Effector CD8-positive, alpha-beta T cell (primary cell): ENCODE results near the gene ALDH18A1.
A peak's percentile ranks its signal among the peaks of the same experiment; 100 is the strongest.
"Not testable (repeated sequence)": the region's sequence is repeated elsewhere in the genome, so short reads cannot be mapped to it uniquely, and the experiment has no call there.

ENCODE experiments used
- DNase-seq: peaks from one replicate; lab custom pipeline; 2025; lab: John Stamatoyannopoulos, UW
- total RNA-seq, 4 experiments: gene quantifications; one replicate each; lab custom pipeline; 2026; lab: John Stamatoyannopoulos, UW

The ALDH18A1 gene
- total RNA-seq: 53.0 to 105 (median 59.8) reads per million in 4 experiments

- peak; percentile 89 for DNase-seq
Measured at GRCh38 chr10:95656291-95657164, at the start of gene ALDH18A1. Gene ALDH18A1, minus strand, starts transcription at chr10:95656711. Its CDS starts 3,334 bp downstream, at chr10:95653377.

DNA sequence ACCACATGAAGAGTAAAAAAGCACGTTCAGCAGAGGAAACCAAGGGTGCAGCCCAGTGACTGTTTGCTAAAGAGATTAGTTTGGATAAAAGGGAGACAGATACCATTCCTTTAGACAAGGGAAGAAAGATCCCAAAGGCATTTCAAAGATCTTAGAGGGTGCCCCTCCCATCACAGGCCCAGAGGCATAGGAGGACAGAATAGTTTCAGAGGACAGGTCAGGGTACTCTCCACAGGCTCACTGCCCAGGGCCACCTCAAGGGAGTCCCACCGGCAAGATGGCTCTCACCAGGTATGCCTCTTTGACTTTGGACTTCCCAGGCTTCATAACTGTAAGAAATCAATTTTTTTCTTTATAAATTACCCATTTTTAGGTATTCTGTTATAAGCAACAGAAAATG, 41.9 kb upstream of the ALDH18A1 start:
- no peak for DNase-seq

- no peak for DNase-seq
Measured at GRCh38 chr10:95697429-95697828, 40.9 kb upstream of the ALDH18A1 start.

DNA sequence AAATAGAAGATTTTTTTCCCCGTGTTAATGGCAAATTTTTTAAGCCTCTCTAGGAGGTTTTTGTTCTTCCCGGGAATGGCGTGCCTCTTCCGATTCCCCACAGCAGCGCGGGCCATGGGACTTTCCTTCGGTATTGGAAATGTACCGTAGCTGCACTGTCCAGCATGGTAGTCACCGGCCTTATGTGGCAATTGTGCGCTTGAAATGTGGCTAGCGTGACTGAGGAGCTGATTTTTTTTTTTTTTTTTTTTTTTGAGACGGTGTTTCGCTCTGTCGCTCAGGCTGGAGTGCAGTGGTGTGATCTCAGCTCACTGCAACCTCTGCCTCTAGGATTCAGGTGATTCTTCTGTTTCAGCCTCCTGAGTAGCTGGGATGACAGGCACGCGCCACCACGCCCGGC, 38.2 kb upstream of the ALDH18A1 start:
- no peak for DNase-seq

DNA sequence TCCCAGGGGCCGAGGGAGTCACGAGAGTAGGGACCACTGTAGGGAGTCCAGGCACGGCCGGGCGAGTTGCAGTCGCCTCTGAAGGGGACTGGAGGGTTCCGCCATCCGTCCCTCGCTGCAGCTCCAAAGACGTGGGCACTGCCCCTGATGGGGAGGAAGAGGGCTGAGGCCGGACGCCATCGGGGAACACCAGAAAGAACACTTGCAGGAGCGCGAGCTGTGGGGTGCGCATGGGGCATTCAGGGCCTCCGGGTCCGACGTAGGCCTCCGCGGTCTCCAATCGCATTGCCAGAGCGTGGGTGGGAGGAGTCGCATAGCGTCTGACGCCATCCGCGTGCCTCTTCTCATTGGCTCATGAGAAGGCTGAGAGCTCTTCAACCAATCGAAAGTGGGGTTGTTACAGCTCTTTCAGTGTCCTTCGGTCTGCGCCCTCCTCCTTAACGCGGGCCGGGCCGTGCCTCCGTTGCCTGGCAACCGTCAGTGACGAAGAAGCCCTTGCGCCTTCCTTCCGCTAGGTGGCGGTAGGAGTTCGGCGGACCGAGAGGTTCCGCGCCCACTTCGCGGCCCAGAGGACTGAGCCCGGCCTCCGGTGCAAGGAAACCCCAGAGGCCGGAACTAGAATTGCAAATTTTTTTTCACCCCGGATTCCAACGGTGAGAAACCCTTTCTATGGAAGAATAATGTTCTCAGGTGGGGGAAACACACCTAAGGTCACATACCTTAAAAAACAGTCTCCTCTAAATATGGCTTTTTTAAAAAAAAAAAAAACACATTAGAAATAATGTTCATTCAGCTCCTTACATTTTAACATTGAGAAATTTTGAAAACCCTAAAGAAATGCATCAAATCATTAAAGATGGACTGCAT, 37.4 kb upstream of the ALDH18A1 start, which contains the start of gene TCTN3:
Gene TCTN3 (minus strand): TSS at position 260 of the 867 bp plus-strand sequence. CDS start 28 bp downstream, at position 232.
- peak; percentile 93 for DNase-seq

- DNase-seq: no peak
Measured at GRCh38 chr10:95693071-95693667, 36.7 kb upstream of the ALDH18A1 start.

GRCh38 chr10:95691281-95691680, 34.8 kb upstream of the ALDH18A1 start:
- DNase-seq: no peak

DNA sequence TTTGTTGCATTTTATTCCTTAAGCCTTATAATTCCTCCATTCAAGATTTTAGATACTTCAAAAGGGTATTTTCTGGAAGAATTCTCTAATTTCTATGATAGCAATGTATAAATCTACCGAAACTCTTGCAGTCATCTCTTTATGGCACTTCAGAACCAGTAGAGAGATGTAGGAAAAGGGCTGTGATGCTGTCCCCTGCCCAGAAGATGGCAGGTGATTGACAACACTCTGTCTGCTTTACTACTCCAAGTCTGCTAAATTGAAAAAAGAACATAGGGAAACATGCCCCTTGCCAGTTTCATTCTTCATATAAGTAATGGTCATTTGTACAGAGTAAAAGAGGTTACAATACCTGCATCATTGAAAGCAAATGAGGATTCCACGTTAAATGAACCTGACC, 32.1 kb upstream of the ALDH18A1 start:
- DNase-seq: no peak

- DNase-seq: no peak
Measured at GRCh38 chr10:95683966-95684365, 27.5 kb upstream of the ALDH18A1 start.

GRCh38 chr10:95675403-95676116, 19.0 kb upstream of the ALDH18A1 start:
- no peak for DNase-seq

- no peak for DNase-seq
Measured at GRCh38 chr10:95674643-95675042, 18.1 kb upstream of the ALDH18A1 start.

DNA sequence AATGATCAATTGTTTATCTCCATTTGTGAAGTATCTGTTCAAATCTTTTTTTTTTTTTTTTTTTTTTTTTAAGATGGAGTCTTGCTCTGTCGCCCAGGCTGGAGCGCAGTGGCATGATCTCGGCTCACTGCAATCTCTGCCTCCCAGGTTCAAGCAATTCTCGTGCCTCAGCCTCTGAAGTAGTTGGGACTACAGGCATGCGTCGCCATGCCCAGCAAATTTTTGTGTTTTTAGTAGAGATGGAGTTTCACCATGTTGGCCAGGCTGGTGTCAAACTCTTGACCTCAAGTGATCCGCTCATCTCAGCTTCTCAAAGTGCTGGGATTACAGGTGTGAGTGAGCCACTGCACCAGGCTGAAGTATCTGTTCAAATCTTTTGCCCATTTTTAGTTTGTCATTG, 16.1 kb upstream of the ALDH18A1 start:
- not testable (repeated sequence) for DNase-seq

GRCh38 chr10:95664543-95664942, 8.0 kb upstream of the ALDH18A1 start:
- DNase-seq: no peak

DNA sequence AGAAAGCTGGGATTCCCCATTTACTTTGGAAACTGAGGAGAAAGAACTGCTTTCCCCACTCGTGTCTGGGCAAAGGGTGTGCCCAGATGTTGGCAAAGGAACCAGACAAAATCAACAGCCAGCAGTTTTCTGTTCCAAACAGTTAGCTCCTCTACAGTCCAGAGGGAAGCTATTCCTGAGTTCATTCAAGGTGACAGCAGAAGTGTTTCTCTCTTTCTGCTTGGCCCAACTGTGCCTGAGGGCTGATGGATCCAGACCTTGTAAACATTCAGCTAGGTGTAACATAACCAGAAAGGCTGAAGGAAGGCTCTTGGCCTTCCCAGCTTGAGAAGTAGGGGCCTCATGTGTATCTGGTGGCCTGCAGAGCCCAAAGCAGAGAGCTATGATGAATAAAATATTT, 7.0 kb upstream of the ALDH18A1 start:
- no peak for DNase-seq

DNA sequence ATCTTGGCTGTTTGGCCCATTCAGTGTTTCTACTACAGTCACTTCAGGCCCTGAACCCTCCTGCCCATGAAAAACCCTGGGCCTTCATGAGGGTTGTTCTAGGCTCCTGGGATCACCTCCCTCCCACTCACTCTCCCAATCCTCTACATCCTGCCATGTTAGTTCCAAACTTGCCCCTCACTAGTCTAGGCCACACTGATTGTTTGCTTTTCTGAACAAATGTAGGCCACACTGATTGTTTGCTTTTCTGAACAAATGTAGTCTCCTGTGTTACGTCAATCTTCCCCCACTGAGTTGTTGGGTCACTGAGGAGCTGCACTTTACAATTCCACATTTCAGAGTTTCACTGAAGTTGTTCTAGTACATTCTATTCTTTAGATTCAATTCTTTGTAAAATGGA, 5.3 kb upstream of the ALDH18A1 start:
- no peak for DNase-seq

DNA sequence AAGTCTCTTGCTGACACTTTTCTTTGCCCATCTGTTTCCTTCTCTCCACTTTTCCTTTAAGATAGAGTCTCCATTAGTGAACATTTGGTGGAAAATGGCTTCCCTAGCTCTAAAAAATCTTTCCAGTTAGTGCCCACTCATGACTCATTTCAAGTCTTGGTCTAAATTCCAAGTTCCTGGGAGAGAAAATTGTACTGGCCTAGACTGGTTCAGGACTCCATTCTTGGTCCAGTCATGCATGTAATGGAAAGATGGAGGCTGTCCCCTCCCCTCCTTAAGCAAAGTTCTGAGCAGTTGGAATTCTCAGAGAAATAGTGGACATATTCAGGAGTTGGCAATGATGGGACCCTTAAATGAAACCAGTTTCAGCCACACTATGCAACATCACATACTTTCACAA, 3.8 kb upstream of the ALDH18A1 start:
- no peak for DNase-seq

DNA sequence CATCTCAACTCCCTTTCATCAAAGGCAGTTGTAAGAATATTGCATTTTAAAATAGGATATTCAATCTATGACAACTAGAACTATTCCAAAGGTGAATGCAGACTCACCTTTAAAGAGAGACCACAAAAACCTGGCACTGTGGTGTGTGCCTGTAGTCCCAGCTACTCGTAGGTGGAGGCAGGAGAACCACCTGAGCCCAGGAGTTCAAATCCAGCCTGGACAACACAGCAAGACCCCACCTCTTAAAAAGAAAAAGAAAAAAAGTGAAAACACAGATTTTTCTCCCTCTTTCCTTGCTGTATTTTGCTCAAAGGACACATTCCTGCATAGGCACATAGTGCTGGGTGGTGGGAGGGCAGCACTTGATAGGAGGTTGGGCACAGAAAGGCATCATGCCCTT, 739 bp upstream of the ALDH18A1 start:
- DNase-seq: no peak

- no peak for DNase-seq
Measured at GRCh38 chr10:95655571-95656290, 780 bp downstream of the ALDH18A1 start.

DNA sequence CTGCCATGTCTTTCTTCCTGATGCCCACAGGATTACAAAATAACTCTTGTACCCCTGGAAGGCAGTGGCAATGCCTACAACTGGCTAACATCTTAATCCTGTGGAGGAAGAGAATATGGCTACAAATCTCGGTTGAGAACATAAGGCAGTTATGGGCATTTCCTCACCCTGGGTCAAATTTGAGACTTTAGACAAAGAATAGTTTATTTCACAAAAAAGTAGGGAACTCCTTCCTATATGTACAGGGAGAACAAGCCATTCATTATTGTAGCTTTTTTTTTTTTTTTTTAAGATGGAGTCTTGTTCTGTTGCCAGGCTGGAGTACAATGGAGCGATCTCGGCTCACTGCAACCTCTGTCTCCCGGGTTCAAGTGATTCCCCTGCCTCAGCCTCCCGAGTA, 2.6 kb downstream of the ALDH18A1 start:
- DNase-seq: no peak

GRCh38 chr10:95651346-95652060, 5.0 kb downstream of the ALDH18A1 start:
- DNase-seq: no peak
